Measurements from ENCODE around the gene PHRF1. TPM values are rescaled to one million over a fixed set of nuclear protein-coding genes. Genes with fewer than 3 reads are reported as not detected.

PHRF1 gene
- total and polyA plus RNA-seq, 2 donors (not counting 3 experiments of a cell fraction or from before 2014, with no cell fraction given), result 14.2 to 39.4 TPM

- no peak overlapping the region for H3K27ac ChIP-seq (ENCODE audit: insufficient read depth, low read depth, low read length)
- FAIRE-seq (no peak), DNase-seq (ENCODE audit: low read depth, low spot score) (no peak)
- H3K9ac ChIP-seq (replicated peaks; ENCODE audit: extremely low read depth, insufficient read depth, low read length), result no peak overlapping the region
- dilution Hi-C loops (cut with MboI; ENCODE audit: extremely low pct_ligation_motif_present, low sequenced_read_pairs) (no loop called here), intact Hi-C loops (cut with micrococcal nuclease) (no loop called here)
- H3K27me3 ChIP-seq (ENCODE audit: control insufficient read depth in 2 of 2, insufficient read depth in 2 of 2, low read length in 2 of 2), result no peaks in the 10 kb centered on the region
- H3K4me1 ChIP-seq (ENCODE audit: control insufficient read depth, extremely low read depth, insufficient read depth, low read length), result peaks cover 7% of the 10 kb centered on the region
- H3K4me2 ChIP-seq (ENCODE audit: insufficient read depth, low read length), result no peak overlapping the region
- H4K20me1 ChIP-seq (replicated peaks; ENCODE audit: control insufficient read depth, extremely low read depth, insufficient read depth, low read length), result no peaks in the 10 kb centered on the region
- TF ChIP-seq POLR2AphosphoS5 (IDR thresholded peaks at IDR 0.05; ENCODE audit: insufficient read depth, low read depth, low read length) (no peak), EZH2 (IDR thresholded peaks at IDR 0.05; ENCODE audit: borderline replicate concordance, low read depth, low read length, severe bottlenecking) (no peak), POLR2A (IDR thresholded peaks at IDR 0.05; ENCODE audit: low read depth, low read length) (no peak), JUN (IDR thresholded peaks at IDR 0.05; ENCODE audit: borderline replicate concordance, insufficient read depth, insufficient read length, low read depth) (no peak), MYC (IDR thresholded peaks at IDR 0.05; ENCODE audit: low read depth, low read length) (no peak), FOS (IDR thresholded peaks at IDR 0.05; ENCODE audit: borderline replicate concordance, insufficient read depth, low read length) (no peak), MAX (IDR thresholded peaks at IDR 0.05; ENCODE audit: insufficient read depth, insufficient read length) (no peak), GATA2 (IDR thresholded peaks at IDR 0.05; ENCODE audit: insufficient read depth, insufficient read length, low read depth, low read length) (no peak), CTCF (IDR thresholded peaks at IDR 0.05; ENCODE audit: extremely low read depth in 1 of 2, insufficient read depth in 1 of 2, low read depth in 1 of 2, low read length in 2 of 2) (no peak)
- H3K79me2 ChIP-seq (ENCODE audit: control insufficient read depth, insufficient read depth, low read length), result peaks cover 10% of the 10 kb centered on the region
- ChIA-PET CTCF (no interaction called here), POLR2A (no interaction called here)
- H3K9me1 ChIP-seq (replicated peaks; ENCODE audit: control insufficient read depth, extremely low read depth, insufficient read depth, low read length), result no peaks in the 10 kb centered on the region
- BruUV-seq (replicated peaks), result no TSS peak
- no peak overlapping the region for H3K4me3 ChIP-seq (replicated peaks in 1 of 3; ENCODE audit: insufficient read depth in 1 of 3, low read depth in 1 of 3, low read length in 3 of 3)
- H2AFZ ChIP-seq (ENCODE audit: low read depth, low read length), result no peak overlapping the region
- H3K36me3 ChIP-seq (ENCODE audit: control insufficient read depth in 2 of 2, extremely low read depth in 1 of 2, insufficient read depth in 2 of 2, low read length in 2 of 2), result peaks cover 24 to 44% of the 10 kb centered on the region in 2 experiments
- H3K9me3 ChIP-seq (replicated peaks; ENCODE audit: control insufficient read depth, insufficient read depth, low read length), result no peaks in the 10 kb centered on the region
These were observed 16.2 kb downstream of the PHRF1 start for GRCh38 chr11:592501-592900.
